GM19328 (cell line): ENCODE measurements around the gene RRAGC.
"Not testable (repeated sequence)": the region's sequence is repeated elsewhere in the genome, so short reads cannot be mapped to it uniquely, and the experiment has no call there.

Experiments used
- ATAC-seq: cut with Tn5 transposase; IDR thresholded peaks from one replicate; pipeline ENCODE4 v1.9.1; 2021; ENCODE audit warnings: mild to moderate bottlenecking, moderate library complexity; ENCODE audit not compliant: unreplicated experiment

Gene RRAGC

DNA sequence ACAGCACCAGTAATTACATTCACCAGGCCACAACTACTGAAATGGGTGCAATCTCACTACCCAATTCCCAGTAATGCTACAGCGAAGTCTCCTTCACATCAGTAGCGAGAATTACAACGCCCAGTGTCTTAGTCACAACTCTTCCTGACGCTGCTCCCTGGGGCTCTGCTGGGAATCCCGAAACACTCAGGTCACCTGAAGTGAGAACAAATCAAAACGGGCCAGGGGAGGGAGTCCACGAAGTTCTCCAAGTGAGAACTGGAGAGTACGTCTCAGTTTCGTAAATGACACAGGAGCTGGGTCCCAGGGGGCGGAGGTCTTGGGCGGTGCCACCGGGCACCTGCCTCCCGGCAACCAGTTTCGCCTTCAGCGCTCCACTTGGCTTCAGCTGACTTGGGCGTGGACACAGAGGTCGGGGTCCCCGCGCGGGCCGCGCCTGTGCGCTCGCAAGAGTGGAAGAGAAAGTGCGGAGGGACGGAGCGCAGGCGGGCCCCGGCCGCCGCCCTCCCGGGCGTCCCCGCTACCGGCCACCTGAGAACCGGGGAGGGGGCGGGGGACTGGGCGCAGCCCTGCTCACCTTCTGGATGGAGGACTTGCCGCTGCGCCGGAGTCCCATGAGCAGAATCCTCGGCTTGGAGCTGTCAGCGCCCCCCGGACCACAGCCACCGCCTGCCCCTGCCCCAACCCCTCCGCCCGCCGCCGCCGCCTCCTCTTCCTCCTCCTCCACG, 575 bp downstream of the RRAGC start:
- ATAC-seq: peak; percentile 17

DNA sequence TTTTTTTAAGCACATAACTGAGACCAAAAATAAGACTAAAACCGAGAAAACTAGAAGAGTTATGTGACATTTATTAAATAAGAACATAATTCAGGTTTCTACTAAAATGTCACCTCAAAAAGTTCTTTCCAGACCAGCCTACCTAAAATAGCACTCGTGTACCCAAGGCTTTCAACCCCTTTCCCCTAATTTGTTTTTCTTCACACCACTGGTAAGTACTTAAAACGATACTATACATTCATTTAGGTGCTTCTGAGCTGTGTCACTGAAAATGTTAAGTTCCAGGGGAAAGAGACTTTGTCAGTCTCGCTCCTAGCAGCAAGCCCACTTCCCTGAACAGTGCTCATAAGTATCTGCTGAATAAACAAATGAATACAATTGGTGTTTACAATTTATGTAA, 6.8 kb downstream of the RRAGC start:
- ATAC-seq: no peak

DNA sequence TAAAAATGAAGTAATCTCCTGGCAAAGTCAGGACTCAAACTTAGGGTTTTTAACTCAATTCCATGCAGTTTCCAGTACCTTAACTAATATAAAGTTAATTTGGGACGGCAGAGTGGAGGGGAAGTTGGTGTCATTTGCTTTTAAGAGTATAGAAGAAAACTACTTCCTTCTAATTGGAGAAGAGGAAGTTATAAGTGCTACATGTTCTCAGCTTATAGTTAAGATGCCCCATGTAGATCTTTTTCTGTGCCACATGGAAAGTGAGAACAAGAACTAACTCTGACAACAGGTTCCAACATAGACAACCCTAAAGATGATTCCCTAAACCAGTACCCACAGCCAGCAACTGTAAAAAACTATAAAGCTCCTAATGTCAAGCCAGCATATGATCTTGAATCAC, 11.5 kb downstream of the RRAGC start:
- ATAC-seq: no peak

DNA sequence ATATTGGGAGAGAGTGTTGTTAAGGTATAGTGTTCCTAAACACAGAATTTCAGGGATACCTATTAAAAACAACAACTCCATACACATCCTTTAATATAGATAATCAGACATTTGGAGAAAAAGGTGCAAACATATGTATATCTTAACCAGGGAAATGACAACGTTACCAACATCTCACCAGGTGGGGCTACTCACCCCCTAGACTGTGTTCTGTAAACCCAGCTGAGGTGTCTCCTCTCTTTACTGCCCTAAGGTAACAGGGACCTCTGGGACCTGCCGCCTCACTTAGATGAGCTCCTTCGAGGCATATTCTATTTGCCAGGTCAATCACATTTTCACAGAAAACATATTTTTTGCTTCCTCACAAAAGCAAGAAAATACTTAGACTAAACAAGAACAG, 13.4 kb downstream of the RRAGC start:
- ATAC-seq: no peak

DNA sequence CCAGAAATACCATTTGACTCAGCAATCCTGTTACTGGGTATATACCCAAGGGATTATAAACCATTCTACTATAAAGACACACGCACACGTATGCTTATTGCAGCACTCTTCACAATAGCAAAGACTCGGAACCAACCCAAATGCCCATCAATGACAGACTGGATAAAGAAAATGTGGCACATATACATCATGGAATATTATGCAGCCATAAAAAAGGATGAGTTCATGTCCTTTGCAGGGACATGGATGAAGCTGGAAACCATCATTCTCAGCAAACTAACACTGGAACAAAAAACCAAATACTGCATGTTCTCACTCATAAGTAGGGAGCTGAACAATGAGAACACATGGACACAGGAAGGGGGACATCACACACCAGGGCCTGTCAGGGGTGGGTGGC, 14.5 kb downstream of the RRAGC start:
- not testable (repeated sequence) for ATAC-seq

DNA sequence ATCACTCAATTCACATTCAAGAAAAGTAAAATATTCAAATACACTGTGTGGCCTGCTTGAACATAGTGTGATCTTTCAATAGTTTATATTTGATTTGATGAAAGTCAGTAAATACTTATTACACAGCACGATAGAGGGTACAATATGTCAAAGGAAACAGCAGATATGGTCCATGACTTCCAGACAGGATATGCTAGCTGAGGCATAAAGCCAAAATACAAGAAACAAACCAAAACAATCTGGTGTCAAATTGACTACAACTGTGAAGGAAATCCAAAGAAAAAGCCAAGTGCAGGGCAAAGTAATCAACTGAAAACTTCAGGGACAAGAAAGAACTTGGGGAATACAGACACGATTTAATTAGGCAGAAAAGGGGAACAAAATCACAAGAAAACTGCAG, 19.3 kb downstream of the RRAGC start:
- no peak for ATAC-seq

DNA sequence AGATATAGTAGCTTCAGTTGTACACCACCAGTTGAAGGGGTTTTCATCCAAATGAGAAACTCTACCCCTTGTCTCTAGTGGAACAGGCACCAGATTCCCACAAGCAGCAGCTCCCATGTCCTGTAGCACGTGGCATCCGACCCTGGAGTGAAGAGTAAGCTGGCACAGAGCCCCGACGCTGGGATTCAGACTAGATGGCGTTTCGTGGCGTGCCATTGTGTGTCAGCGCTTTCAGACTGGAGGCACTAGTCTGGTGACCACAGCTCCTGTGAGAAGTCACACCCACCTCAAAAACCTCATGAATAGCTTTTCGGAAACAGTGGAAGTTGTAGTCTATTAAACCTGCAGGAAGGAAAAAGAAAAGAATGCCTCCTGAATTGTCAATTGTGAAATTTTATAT, 20.2 kb downstream of the RRAGC start:
- no peak for ATAC-seq

DNA sequence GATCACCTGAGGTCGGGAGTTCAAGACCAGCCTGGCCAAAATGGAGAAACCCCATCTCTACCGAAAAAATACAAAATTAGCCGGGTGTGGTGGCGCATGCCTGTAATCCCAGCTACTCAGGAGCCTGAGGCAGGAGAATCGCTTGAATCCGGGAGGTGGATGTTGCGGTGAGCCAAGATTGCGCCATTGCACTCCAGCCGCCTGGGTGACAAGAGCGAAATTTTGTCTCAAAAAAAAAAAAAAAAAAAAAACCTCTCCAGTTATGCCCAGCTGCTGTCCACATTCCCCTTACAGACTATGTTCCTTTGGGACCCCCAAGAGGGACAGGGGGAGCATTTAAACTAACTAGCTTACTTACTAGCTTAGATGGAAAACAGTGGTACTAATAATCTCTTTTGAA, 23.3 kb downstream of the RRAGC start:
- ATAC-seq: not testable (repeated sequence)

DNA sequence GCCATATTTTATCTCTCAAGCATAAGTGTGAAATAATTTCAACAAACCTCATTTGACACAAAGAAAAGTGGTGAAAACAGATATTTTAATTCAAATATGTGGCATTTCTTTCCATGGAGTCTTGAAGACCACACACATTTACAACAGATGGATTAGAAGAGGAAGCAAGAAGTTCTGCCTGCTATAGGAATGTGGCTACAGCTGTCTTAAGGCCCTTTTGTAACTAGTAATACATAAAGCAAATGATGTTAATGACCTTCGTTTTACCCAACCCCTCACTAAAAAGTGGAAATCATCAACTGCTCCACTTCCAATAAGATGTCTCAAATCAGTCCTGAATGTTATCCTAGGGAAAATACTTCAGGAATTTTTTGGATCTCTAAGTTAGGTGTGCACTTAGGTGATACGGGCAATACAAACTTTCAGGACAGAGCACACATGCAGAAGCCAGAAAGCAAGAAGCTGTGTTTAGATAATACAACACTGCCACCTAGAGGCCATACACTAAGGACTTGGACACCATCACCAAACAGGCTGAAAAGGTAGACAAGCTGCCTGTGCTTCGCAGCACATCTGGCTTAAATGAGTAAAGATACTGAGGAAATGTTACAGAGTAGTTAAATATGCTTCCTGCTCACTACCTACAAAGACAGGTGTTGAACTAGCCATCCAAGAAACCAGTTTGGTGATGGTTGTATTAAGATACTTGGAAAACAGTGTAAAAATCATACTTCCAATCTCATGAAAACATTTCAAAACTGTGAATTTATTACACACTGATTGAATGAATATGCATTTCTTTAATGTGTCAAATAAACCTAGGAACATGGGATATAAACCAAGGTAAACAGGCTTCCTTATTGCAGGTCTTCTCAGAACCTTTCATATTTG, 24.4 kb downstream of the RRAGC start:
- no peak for ATAC-seq

DNA sequence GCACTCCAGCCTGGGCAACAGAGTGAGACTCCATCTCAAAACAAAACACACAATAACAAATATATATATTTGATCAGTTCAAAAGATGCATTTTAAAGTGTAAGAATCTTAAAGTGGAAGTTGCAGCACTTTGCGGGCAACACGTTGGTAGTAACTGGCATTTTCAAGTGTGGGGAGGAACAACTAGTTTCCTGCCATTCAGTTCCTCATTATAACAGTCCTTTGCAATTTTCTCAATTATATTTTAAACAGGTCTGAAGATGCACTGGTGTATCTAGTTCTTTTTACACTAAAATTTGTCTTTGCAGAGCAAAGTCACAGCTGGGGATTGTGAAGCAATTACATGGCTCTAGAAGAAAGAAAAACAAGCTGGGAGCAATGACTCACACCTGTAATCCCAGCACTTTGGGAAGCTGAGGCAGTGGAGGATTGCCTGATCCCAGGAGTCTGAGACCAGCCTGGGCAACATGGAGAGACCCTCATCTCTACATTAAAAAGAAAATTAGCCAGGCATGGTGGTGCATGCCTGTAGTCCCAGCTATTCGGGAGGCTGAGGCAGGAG, 25.3 kb downstream of the RRAGC start:
- ATAC-seq: no peak

DNA sequence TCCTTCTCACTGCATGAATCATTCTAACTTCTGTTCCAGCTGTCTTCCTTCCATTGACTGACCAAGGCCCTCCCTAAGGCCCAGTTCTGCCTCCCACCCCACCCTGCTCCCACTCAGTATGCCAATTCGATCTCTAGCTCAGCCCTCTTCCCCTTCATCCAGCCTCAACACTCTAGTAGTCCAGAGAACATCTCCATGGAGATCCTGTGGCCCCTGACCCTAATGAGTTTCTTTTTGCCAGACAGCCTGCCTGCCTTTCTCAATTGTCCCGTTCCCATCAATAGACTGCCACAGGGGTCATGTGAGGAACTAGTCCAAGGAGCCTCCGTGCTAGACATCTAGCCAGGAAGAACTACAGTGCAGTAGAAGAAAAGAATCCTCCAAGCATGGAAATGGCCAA, 26.4 kb downstream of the RRAGC start:
- ATAC-seq: no peak

DNA sequence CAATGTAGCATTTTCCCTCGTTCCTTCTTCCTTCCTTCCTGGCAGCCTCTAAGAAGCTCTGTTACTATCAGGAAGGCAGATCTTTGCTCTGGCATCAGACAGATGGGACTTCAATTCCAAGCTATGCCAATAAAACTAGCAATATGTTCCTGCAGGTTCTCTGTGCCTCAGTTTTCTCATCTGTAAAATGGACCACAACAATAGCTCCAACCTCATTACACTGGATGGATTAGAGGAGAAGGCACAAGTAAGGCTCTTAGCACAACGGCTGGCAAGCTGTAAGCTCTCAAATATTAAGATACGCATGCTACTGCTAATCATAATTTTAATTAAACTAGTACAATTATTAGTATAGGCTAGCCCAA, 27.2 kb downstream of the RRAGC start:
- no peak for ATAC-seq

DNA sequence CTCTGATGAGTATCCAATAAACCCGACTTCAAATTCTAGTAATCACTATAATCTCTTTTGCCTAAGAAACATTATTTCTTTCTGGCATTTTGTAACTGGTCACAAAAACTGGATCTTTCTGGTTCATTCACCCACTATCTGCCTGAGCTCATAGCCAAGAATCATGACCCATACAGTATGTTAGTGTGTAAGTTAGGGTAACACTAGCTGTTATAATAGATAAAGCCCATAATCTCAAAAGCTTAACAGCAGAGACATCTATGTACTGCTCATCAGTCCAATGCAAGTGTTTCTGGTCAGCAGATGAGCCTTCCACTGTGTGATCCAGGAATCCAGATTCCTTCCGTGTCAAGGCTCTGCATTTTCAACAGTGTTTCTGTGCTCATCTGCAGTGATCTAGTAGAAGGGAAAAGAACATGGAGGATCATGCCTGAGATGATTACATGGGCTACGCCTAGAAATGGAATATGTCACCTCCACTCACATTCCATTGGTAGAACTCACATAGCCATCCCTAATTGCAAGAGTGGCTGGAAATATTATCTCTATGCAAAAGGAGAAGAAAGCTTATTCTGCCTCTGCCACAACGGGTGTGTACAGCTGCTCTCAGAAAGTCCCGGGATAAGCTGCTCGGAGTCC, 27.7 kb downstream of the RRAGC start:
- ATAC-seq: no peak

DNA sequence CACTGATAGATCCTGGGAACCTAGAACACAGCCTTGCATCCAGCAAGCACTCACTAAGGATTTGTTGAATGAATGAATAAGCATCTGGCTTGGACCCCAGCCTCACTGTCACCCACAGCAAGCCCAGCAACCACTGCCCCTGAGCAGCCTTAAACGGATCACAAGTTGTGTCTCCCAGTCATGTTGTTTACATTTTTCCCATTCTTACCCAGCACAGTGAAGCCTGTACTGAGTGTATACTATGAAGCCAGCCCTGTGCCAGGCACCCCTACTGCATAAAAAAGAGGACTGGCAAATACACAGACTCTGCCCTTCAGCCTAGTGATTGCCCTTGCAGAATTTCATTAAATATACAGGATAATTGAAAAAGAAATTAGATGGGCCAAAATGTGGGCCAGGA, 30.2 kb downstream of the RRAGC start:
- ATAC-seq: no peak

DNA sequence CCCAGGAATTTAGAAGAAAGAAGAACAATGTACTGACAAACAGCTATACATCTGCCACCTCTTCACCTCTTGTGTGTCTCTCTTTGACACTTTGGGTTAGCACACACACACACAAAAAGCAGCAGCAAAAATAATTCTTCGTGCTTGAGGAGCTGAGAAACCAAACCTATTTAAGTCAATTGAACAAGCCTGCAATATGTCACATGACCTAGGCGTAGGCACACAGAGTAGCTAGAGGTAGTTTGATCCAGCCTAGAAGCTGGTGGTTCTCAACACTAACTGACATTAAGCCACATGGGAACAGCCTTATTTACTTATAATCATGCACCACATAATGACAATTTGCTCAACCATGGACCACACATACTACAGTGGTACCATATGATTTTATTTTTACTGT, 32.3 kb downstream of the RRAGC start:
- ATAC-seq: no peak

DNA sequence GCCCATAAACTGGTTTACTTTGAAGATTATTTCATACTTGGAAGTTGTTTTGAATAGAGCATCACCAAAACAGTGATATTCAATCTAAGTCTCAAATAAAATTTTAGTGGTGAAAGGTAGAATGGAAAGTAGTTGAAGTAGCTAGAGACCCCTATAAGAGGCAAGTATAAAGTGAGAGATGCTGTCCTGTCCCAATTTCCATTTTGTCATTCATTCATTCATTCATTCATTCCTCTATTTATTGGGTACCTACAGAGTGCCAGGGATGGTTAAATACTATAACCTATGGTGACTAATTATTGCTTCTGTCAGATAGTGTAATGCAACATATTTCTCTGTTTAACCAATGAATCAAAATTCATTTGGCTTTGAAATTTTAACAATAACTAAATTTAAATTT, 32.7 kb downstream of the RRAGC start:
- ATAC-seq: no peak

DNA sequence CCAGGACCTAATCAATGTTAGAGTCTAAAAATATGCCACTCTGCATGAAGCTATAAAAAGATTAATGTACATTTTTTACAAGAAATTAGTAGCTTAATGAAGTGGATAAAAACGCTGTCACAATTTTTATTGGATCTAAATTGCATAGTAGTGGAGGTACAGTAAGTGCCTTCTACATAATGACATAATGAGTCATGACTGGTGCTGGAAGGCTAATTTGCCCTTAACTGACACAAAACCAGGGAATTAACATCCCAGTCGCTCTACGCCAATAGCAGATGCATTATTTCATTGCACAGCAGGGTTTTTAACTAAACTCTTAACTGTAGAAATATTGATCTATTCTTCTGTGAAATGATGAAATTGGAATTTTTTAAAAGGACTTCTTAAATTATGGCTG, 33.3 kb downstream of the RRAGC start:
- ATAC-seq: no peak

DNA sequence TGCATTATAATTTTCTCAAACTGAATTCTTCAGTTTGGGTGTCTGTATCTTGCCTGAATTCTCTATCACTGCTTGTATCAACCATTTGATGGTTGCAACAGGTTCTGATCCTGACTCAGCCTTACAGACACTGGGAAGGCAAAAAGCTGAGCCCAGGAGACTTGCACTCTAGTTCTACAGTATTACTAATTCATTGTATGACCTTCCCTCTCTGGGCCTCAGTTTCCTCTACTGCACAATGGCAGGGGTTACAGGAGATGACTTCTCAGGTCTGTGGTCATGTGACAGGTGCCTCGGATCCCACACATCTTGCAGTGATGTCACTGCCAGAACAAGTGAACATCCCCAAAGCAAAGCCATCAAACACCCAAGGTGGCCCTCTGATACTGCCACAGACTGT, 38.7 kb downstream of the RRAGC start:
- no peak for ATAC-seq

DNA sequence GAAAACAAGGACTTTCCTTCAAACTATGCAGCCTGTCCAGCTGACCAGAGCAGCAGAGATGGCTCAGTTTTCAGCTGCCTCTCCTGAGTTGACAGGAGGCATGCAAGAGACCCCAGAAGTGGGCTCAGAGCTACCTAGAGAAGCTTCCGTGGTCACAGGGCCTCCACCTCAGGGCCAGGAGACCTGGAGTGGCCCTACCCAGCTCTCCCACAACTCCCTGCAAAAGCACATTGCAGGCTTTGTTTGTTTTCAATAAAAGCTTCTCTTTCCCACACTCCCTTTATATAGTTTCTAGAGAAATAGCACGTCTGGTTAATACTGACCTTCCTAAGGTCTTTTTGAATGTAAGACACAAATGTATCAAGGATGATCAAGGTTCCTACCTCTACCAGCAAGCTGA, 40.1 kb downstream of the RRAGC start:
- ATAC-seq: no peak

DNA sequence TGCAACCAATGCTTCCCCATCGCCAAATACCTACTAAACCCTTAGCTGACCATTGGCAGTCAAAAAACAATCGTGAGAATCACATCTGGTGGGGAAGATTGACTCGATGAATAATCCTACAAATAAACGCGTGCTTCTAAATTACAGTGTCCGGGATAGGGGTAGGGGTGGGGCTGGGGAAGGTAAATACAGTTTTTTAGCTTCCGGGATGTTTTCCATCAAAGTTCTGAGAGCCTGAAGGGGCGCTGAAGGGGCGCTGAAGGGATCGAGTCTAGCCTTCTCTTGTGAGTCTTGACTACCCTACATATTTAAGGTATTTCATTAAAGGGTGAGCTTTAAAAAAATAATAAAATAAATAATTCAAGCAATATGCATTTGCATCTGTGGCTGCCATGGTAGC, 40.5 kb downstream of the RRAGC start:
- no peak for ATAC-seq

DNA sequence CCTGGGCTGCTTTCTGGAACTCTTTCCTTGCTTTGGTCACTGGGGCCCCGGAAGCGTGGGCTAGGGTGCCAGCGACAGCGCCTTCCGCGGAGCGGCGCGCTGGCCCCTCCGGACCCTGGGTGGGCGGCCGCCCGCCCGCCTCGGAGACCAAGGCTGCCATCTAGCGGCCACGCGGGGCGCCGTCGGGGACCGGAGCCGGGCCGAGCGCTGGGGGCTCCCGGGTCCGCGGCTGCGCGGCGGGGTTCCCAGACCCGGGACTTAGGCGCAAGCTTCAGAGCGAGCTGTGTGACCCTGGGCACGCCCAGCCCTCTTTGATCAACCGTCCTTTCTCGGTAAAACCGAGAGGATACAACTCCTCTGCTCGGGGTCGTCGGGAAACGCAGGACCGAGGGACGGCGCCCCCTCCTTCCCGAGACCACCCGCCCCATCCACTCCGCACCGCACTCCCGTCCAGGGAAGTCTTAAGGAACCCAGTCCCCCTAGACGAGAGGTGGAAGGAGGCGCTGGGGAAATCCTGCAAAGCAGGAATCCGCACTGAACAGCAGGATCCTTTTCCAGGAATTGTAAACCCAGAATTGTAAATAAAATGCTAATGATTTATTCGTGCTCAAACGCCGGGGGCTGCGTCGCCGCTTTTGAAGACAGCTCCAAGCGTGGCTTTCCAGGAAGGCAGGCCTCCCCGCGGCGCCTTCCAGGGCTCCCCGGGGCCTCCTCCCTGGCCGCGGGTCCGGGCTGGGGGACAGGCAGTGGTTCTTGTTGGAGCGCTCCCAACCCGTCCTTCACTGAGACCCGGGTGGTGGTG, 41.2 kb downstream of the RRAGC start:
- no peak for ATAC-seq
